Naive thymus-derived CD8-positive, alpha-beta T cell (primary cell): ENCODE measurements around the gene BRD3OS. TPM values are rescaled to one million over a fixed set of nuclear protein-coding genes. Genes with fewer than 3 reads are reported as not detected.
A peak's percentile ranks its signal among the peaks of the same experiment; 100 is the strongest.

ENCODE experiments used
- ATAC-seq, 2 donors: fragments of 150-1000 bp; cut with Tn5 transposase in 1 of 2; sonication (Bioruptor Pico), chemical (Tn5 transposase) in 1 of 2; 1 replicate in 1 of 2; 2 replicates in 1 of 2; pipeline ENCODE4 v1.10.0; 2021; ENCODE audit warnings: mild to moderate bottlenecking in 2 of 2, moderate library complexity in 2 of 2
- POLR2A ChIA-PET: fragments of 350-600 bp; sonication (Branson Sonifier 250); formaldehyde crosslinking; loops from one replicate; lab custom pipeline; 2021; ENCODE audit warnings: antibody characterized with exemption; lab: Charles Lee
- DNase-seq, 10 donors: peaks; one replicate each; pipeline versions ENCODE4 v3.0.0 to v3.0.0-alpha.2; 2020 to 2022
- H3K27ac Mint-ChIP-seq, 10 donors: one replicate each; pipeline ENCODE4 v1.8.0; 2020 to 2022; ENCODE audit warnings: mild to moderate bottlenecking in 10 of 10, mixed read lengths in 10 of 10, moderate library complexity in 4 of 10, inconsistent platforms in 1 of 10
- H3K27me3 Mint-ChIP-seq, 5 donors: one replicate each; pipeline ENCODE4 v1.8.0; 2021 to 2022; ENCODE audit warnings: mixed read lengths in 5 of 5
- H3K36me3 Mint-ChIP-seq, 3 donors: one replicate each; pipeline ENCODE4 v1.8.0; 2020 to 2022; ENCODE audit warnings: mixed read lengths in 3 of 3, mild to moderate bottlenecking in 2 of 3, inconsistent platforms in 1 of 3
- H3K4me1 Mint-ChIP-seq, 4 donors: one replicate each; pipeline ENCODE4 v1.8.0; 2021 to 2022; ENCODE audit warnings: mixed read lengths in 4 of 4
- H3K4me3 Mint-ChIP-seq, 10 donors: one replicate each; pipeline ENCODE4 v1.8.0; 2020 to 2022; ENCODE audit warnings: mild to moderate bottlenecking in 10 of 10, mixed read lengths in 10 of 10, moderate library complexity in 6 of 10, inconsistent platforms in 1 of 10
- H3K9me3 Mint-ChIP-seq, 9 donors: one replicate each; pipeline ENCODE4 v1.8.0; 2020 to 2022; ENCODE audit warnings: mixed read lengths in 9 of 9, mild to moderate bottlenecking in 3 of 9, inconsistent platforms in 1 of 9, moderate library complexity in 1 of 9
- polyA plus RNA-seq, 3 donors: library from polyadenylated mRNA; unstranded; fragments of 300-500 nt; fragmentation: Illumina TruSeq; gene quantifications; one replicate each; pipeline ENCODE4 v1.2.3, GENCODE V29; 2021
- total RNA-seq, 8 experiments: library from RNA in 2 of 8; stranded (reverse) in 2 of 8; gene quantifications; one replicate each; pipeline ENCODE4 v1.2.3 and lab custom pipeline; 2021 to 2026

Gene BRD3OS
- total and polyA plus RNA-seq, 5 experiments from 2014 or later = 13.8 to 28.6 (median 20.8) TPM

- DNase-seq (peak in 1 of 10 donors; percentile 55), ATAC-seq (no peak)
- Mint-ChIP-seq H3K4me3 (no peak overlapping the region), H3K9me3 (no peaks in the 10 kb centered on the region), H3K4me1 (peaks cover 2 to 21% (median 16%) of the 10 kb centered on the region in 4 donors), H3K36me3 (peaks cover 0 to 31% (median 6%) of the 10 kb centered on the region in 3 donors), H3K27ac (no peak overlapping the region), H3K27me3 (no peaks in the 10 kb centered on the region)
- POLR2A ChIA-PET = interaction anchor here (0.6 to 1.0 kb wide), 2 partner anchors 9 to 80 kb away, joined by 3 to 7 read pairs; no protein-coding TSS in a partner anchor
These were observed 28.2 kb downstream of the BRD3OS start for GRCh38 chr9:134053401-134053871.

GRCh38 chr9:134053941-134054761, 28.9 kb downstream of the BRD3OS start:
- DNase-seq = peak in 1 of 10 donors; percentile 62
- Mint-ChIP-seq H3K36me3 (peaks cover 0 to 27% (median 6%) of the 10 kb centered on the region in 3 donors), H3K9me3 (no peaks in the 10 kb centered on the region), H3K4me1 (peaks cover 6 to 28% (median 23%) of the 10 kb centered on the region in 4 donors), H3K27me3 (no peaks in the 10 kb centered on the region), H3K27ac (no peak overlapping the region), H3K4me3 (no peak overlapping the region)
- POLR2A ChIA-PET = interaction anchor here (1.0 kb wide), 1 partner anchor 8 kb away, joined by 3 read pairs; no protein-coding TSS in a partner anchor
- no peak for ATAC-seq

GRCh38 chr9:134054891-134055811, 29.9 kb downstream of the BRD3OS start:
- no peaks in the 10 kb centered on the region for H3K9me3 Mint-ChIP-seq
- POLR2A ChIA-PET = no interaction called here
- no peak for ATAC-seq

GRCh38 chr9:134055981-134056461, 30.7 kb downstream of the BRD3OS start:
- no peaks in the 10 kb centered on the region for H3K27me3 Mint-ChIP-seq
- H3K4me1 Mint-ChIP-seq = peaks cover 12 to 44% (median 39%) of the 10 kb centered on the region in 4 donors
- peaks cover 0 to 18% (median 6%) of the 10 kb centered on the region in 3 donors for H3K36me3 Mint-ChIP-seq
- POLR2A ChIA-PET = no interaction called here
- H3K9me3 Mint-ChIP-seq = no peaks in the 10 kb centered on the region
- no peak for ATAC-seq
- DNase-seq = peak in 1 of 10 donors; percentile 61
- H3K27ac Mint-ChIP-seq = peak overlapping the region in 2 of 10 donors; percentile 43 to 59
- H3K4me3 Mint-ChIP-seq = no peak overlapping the region

More at GRCh38 chr9:134054891-134055811, 29.9 kb downstream of the BRD3OS start:
- H3K4me3 Mint-ChIP-seq = no peak overlapping the region
- DNase-seq = no peak
- H3K27ac Mint-ChIP-seq = peak overlapping the region in 2 of 10 donors; percentile 55 to 69
- peaks cover 0 to 22% (median 6%) of the 10 kb centered on the region in 3 donors for H3K36me3 Mint-ChIP-seq
- peaks cover 8 to 36% (median 30%) of the 10 kb centered on the region in 4 donors for H3K4me1 Mint-ChIP-seq
- no peaks in the 10 kb centered on the region for H3K27me3 Mint-ChIP-seq

- H3K4me1 Mint-ChIP-seq = peaks cover 15 to 50% (median 45%) of the 10 kb centered on the region in 4 donors
- peaks cover 0 to 11% (median 0%) of the 10 kb centered on the region in 3 donors for H3K36me3 Mint-ChIP-seq
- no peaks in the 10 kb centered on the region for H3K27me3 Mint-ChIP-seq
- H3K9me3 Mint-ChIP-seq = no peaks in the 10 kb centered on the region
- no peak overlapping the region for H3K4me3 Mint-ChIP-seq
- DNase-seq = no peak
- no peak for ATAC-seq
- peak overlapping the region in 2 of 10 donors; percentile 43 to 59 for H3K27ac Mint-ChIP-seq
- POLR2A ChIA-PET = no interaction called here
These were observed 31.4 kb downstream of the BRD3OS start for GRCh38 chr9:134056483-134057306.

GRCh38 chr9:134057307-134057657, 32.0 kb downstream of the BRD3OS start:
- DNase-seq = no peak
- H3K27me3 Mint-ChIP-seq = no peaks in the 10 kb centered on the region

GRCh38 chr9:134057751-134058701, 32.7 kb downstream of the BRD3OS start:
- ATAC-seq (no peak), DNase-seq (no peak)
- Mint-ChIP-seq H3K4me1 (peaks cover 20 to 60% (median 55%) of the 10 kb centered on the region in 4 donors), H3K27me3 (no peaks in the 10 kb centered on the region), H3K36me3 (peaks cover 0 to under 1% (median 0%) of the 10 kb centered on the region in 3 donors), H3K9me3 (no peaks in the 10 kb centered on the region), H3K4me3 (no peak overlapping the region), H3K27ac (peak overlapping the region in 1 of 10 donors; percentile 82)
- POLR2A ChIA-PET = no interaction called here

More at GRCh38 chr9:134057307-134057657, 32.0 kb downstream of the BRD3OS start:
- Mint-ChIP-seq H3K36me3 (peaks cover 0 to 6% (median 0%) of the 10 kb centered on the region in 3 donors), H3K9me3 (no peaks in the 10 kb centered on the region), H3K4me3 (no peak overlapping the region), H3K27ac (no peak overlapping the region), H3K4me1 (peaks cover 17 to 52% (median 47%) of the 10 kb centered on the region in 4 donors)
- POLR2A ChIA-PET = no interaction called here
- no peak for ATAC-seq

GRCh38 chr9:134058716-134059115, 33.4 kb downstream of the BRD3OS start:
- H3K27ac Mint-ChIP-seq = no peak overlapping the region
- H3K4me3 Mint-ChIP-seq = peak overlapping the region in 2 of 10 donors; percentile 37 to 51
- no peaks in the 10 kb centered on the region for H3K36me3 Mint-ChIP-seq
- peaks cover 24 to 66% (median 61%) of the 10 kb centered on the region in 4 donors for H3K4me1 Mint-ChIP-seq
- ATAC-seq (no peak), DNase-seq (no peak)
- no peaks in the 10 kb centered on the region for H3K27me3 Mint-ChIP-seq
- POLR2A ChIA-PET = no interaction called here
- H3K9me3 Mint-ChIP-seq = no peaks in the 10 kb centered on the region

GRCh38 chr9:134059188-134059641, 33.9 kb downstream of the BRD3OS start:
- no peak overlapping the region for H3K27ac Mint-ChIP-seq
- H3K9me3 Mint-ChIP-seq = no peaks in the 10 kb centered on the region
- H3K27me3 Mint-ChIP-seq = no peaks in the 10 kb centered on the region
- ATAC-seq = no peak
- H3K36me3 Mint-ChIP-seq = no peaks in the 10 kb centered on the region
- POLR2A ChIA-PET = no interaction called here
- peaks cover 24 to 65% (median 62%) of the 10 kb centered on the region in 4 donors for H3K4me1 Mint-ChIP-seq
- peak overlapping the region in 2 of 10 donors; percentile 37 to 51 for H3K4me3 Mint-ChIP-seq
- peak in 1 of 10 donors; percentile 63 for DNase-seq

- Mint-ChIP-seq H3K27ac (peak overlapping the region in 3 of 10 donors; percentile 41 to 78 (median 52)), H3K9me3 (no peaks in the 10 kb centered on the region), H3K4me3 (peak overlapping the region in 3 of 10 donors; percentile 10 to 36 (median 24)), H3K36me3 (no peaks in the 10 kb centered on the region), H3K27me3 (no peaks in the 10 kb centered on the region), H3K4me1 (peaks cover 24 to 69% (median 66%) of the 10 kb centered on the region in 4 donors)
- ATAC-seq = peak; percentile 16 to 68
- POLR2A ChIA-PET = no interaction called here
- DNase-seq = peak in 2 of 10 donors; percentile 34 to 53
These were observed 34.5 kb downstream of the BRD3OS start for GRCh38 chr9:134059661-134060395.
